Suprapubic skin (tissue), 4 donors: Measurements from ENCODE around the gene ANKRD29.

Experiments used
- CTCF ChIP-seq, 2 donors: fragments of 200-600 bp in 1 of 2; fragments of 450-650 bp in 1 of 2; sonication (generic) in 1 of 2; IDR thresholded peaks; one replicate each; pipeline ENCODE4 v1.5.1; 2016 to 2019; ENCODE audit warnings: antibody characterized with exemption in 2 of 2, mild to moderate bottlenecking in 1 of 2, moderate library complexity in 1 of 2
- EP300 ChIP-seq: sonication (generic); formaldehyde crosslinking; IDR thresholded peaks from one replicate; pipeline ENCODE4 v1.6.1; 2017; ENCODE audit warnings: antibody characterized with exemption
- POLR2A ChIP-seq, 2 donors: fragments of 450-650 bp; IDR thresholded peaks; one replicate each; pipeline ENCODE4 v1.6.1; 2017; ENCODE audit warnings: antibody characterized with exemption in 2 of 2, mild to moderate bottlenecking in 2 of 2, moderate library complexity in 2 of 2
- POLR2AphosphoS5 ChIP-seq, 3 donors: sonication (generic); formaldehyde crosslinking; IDR thresholded peaks; one replicate each; pipeline ENCODE4 v1.6.1; 2017; ENCODE audit warnings: antibody characterized with exemption in 3 of 3

DNA sequence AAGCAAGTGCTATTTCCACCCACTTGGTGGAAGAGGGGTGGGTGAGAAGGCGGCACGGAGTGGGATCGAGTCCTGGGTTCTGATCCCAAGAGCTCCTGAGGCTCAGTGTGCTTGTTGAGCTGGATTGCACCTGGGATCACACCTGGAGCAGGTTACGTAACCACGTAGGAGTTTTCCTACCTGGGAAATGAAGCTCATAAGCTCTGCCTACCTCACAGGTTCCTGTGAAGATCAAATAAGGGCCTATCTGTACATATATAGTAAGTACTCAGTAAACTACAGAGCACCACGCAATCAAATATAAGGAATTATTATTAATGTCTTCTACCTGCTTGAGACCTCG, 87.4 kb downstream of the ANKRD29 start:
- TF ChIP-seq CTCF (IDR thresholded peaks at IDR 0.05) (no peak), POLR2A (IDR thresholded peaks at IDR 0.05) (no peak), EP300 (no peak), POLR2AphosphoS5 (IDR thresholded peaks at IDR 0.05) (no peak)
